ENCODE measurements around the gene NGB.

DNA sequence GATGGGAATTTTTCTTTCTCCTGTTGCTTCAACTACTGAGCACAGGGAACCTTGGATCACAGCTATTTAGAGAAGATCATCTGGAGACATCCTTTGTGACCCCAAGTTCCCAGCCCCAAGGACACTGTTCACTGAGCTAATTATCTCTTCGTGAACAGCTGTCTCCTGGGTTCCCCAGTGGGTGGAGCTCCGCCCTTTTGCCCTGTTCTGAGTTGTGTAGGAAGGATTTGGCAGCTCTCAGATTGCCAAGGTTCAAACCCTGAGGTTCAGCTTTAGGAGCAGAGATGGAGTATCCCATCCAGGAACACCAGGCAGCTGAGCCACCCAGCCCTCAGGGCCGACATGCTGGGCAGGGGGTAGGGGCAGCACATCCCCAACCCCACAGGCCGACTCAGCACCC lies 32.0 kb downstream of the NGB start:
- no peak for TF ChIP-seq POLR2A (IDR thresholded peaks at IDR 0.05)
- TF ChIP-seq CTCF (IDR thresholded peaks at IDR 0.05) = no peak
